ENCODE results near the gene TMEM74B.
A peak's percentile ranks its signal among the peaks of the same experiment; 100 is the strongest.

TMEM74B gene

DNA sequence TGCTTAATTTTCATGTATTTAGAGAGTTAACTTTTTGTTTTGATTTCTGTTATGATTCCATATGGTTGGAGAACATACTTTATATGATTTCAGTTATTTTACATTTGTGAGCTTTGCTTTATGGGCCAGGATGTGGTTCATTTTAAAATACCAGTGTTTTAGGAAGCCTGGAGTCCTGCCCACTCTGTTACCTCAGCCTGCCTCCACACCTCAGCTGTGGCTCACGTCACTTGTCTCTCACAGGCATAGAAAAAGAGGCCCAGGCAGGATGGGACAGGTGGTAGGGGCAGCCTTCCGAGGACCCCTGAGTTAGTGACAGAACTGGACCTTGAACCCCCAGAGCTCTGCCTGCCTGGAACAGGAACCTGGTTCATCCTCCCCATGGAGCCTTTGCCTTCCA lies 50.4 kb downstream of the TMEM74B start:
- Histone ChIP-seq H3K9ac (ENCODE audit: low read depth, low read length, poor library complexity, severe bottlenecking) (no peak overlapping the region), H4K20me1 (ENCODE audit: insufficient read depth, low read length, poor library complexity, severe bottlenecking) (peaks cover 4% of the 10 kb centered on the region), H3F3A (ENCODE audit: low read depth) (no peaks in the 10 kb centered on the region), H3K79me2 (ENCODE audit: insufficient read depth, low read length) (no peaks in the 10 kb centered on the region; the same call in 1 of the 2 replicates), H3K27me3 (ENCODE audit: insufficient read depth, low read length, poor library complexity, severe bottlenecking) (no peaks in the 10 kb centered on the region), H3K4me2 (ENCODE audit: low read depth, low read length, poor library complexity, severe bottlenecking) (peak overlapping the region; percentile 26), H2AFZ (ENCODE audit: low read length) (no peak overlapping the region), H3K4me3 (ENCODE audit: low read length, poor library complexity, severe bottlenecking) (peak overlapping the region; percentile 14), H3K4me1 (ENCODE audit: insufficient read depth, low read length, poor library complexity, severe bottlenecking) (peaks cover 10% of the 10 kb centered on the region), H3K9me2 (replicated peaks; ENCODE audit: low read depth, low read length) (no peaks in the 10 kb centered on the region), H3K36me3 (ENCODE audit: insufficient read depth, low read length) (peaks cover 85% of the 10 kb centered on the region), H3K9me3 (ENCODE audit: insufficient read depth, low read depth, low read length) (no peaks in the 10 kb centered on the region; the same call in 1 of the 2 replicates)
- no peak for TF ChIP-seq EZH2phosphoT487 (IDR thresholded peaks at IDR 0.05; ENCODE audit: borderline replicate concordance)
- TF ChIP-seq, protein P1, sequence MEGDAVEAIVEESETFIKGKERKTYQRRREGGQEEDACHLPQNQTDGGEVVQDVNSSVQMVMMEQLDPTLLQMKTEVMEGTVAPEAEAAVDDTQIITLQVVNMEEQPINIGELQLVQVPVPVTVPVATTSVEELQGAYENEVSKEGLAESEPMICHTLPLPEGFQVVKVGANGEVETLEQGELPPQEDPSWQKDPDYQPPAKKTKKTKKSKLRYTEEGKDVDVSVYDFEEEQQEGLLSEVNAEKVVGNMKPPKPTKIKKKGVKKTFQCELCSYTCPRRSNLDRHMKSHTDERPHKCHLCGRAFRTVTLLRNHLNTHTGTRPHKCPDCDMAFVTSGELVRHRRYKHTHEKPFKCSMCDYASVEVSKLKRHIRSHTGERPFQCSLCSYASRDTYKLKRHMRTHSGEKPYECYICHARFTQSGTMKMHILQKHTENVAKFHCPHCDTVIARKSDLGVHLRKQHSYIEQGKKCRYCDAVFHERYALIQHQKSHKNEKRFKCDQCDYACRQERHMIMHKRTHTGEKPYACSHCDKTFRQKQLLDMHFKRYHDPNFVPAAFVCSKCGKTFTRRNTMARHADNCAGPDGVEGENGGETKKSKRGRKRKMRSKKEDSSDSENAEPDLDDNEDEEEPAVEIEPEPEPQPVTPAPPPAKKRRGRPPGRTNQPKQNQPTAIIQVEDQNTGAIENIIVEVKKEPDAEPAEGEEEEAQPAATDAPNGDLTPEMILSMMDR (conservative IDR thresholded peaks at IDR 0.05; ENCODE audit: low read length): no peak

DNA sequence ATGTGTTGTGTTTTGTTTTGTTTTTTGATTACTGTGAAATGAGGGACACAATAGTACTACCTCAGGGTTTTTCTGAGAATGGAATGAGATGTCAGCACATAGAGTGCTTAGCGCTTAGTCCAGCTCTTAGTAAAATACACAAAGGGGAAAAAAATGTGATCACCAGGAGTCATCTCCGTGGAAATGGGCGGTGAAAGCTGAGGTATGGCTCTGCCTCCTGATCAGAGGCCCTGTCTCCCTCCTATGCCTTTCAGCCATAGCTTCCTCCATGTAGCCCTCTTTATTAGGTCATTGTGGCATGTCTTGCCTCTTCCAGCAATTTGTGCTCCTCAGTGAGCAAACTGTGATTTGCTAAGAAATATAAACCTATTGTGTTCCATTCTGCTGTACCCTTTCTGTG lies 53.4 kb downstream of the TMEM74B start:
- Histone ChIP-seq H3K4me3 (ENCODE audit: low read length, poor library complexity, severe bottlenecking) (no peak overlapping the region), H3K4me2 (ENCODE audit: low read depth, low read length, poor library complexity, severe bottlenecking) (no peak overlapping the region), H3F3A (ENCODE audit: low read depth) (no peaks in the 10 kb centered on the region), H3K4me1 (ENCODE audit: insufficient read depth, low read length, poor library complexity, severe bottlenecking) (peaks cover 10% of the 10 kb centered on the region), H2AFZ (ENCODE audit: low read length) (no peak overlapping the region), H3K9me3 (ENCODE audit: insufficient read depth, low read depth, low read length) (no peaks in the 10 kb centered on the region; the same call in 1 of the 2 replicates), H3K9ac (ENCODE audit: low read depth, low read length, poor library complexity, severe bottlenecking) (no peak overlapping the region), H3K27me3 (ENCODE audit: insufficient read depth, low read length, poor library complexity, severe bottlenecking) (no peaks in the 10 kb centered on the region), H4K20me1 (ENCODE audit: insufficient read depth, low read length, poor library complexity, severe bottlenecking) (peaks cover 4% of the 10 kb centered on the region), H3K9me2 (replicated peaks; ENCODE audit: low read depth, low read length) (no peaks in the 10 kb centered on the region), H3K79me2 (ENCODE audit: insufficient read depth, low read length) (no peaks in the 10 kb centered on the region; the same call in 1 of the 2 replicates), H3K36me3 (ENCODE audit: insufficient read depth, low read length) (peaks cover 80% of the 10 kb centered on the region)
- TF ChIP-seq, protein P1 (conservative IDR thresholded peaks at IDR 0.05; ENCODE audit: low read length): no peak
- no peak for TF ChIP-seq EZH2phosphoT487 (IDR thresholded peaks at IDR 0.05; ENCODE audit: borderline replicate concordance)

DNA sequence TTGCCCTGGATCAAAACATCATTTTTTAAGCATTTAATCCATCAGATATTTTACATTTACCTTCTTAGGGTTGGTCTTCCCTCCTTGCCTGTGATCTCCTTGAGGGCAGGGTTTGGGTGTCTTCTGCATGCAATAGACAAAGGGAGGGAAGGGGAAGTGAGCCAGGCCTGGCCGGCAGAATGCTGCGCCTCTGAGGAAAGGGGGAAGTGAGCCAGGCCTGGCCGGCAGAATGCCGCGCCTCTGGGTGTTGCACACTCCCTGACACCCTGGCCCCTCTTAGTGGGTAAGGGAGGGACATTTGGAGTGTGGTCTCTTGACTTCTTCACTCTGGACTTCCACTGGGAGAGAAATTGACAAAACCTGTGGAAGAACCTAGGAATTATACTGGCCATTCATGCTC lies 53.9 kb downstream of the TMEM74B start:
- Histone ChIP-seq H3K9me3 (ENCODE audit: insufficient read depth, low read depth, low read length) (no peaks in the 10 kb centered on the region; the same call in 1 of the 2 replicates), H3K27me3 (ENCODE audit: insufficient read depth, low read length, poor library complexity, severe bottlenecking) (no peaks in the 10 kb centered on the region), H3K9ac (ENCODE audit: low read depth, low read length, poor library complexity, severe bottlenecking) (no peak overlapping the region), H4K20me1 (ENCODE audit: insufficient read depth, low read length, poor library complexity, severe bottlenecking) (peaks cover 4% of the 10 kb centered on the region), H3K4me1 (ENCODE audit: insufficient read depth, low read length, poor library complexity, severe bottlenecking) (peaks cover 10% of the 10 kb centered on the region), H3K9me2 (replicated peaks; ENCODE audit: low read depth, low read length) (no peaks in the 10 kb centered on the region), H3K36me3 (ENCODE audit: insufficient read depth, low read length) (peaks cover 80% of the 10 kb centered on the region), H3K79me2 (ENCODE audit: insufficient read depth, low read length) (no peaks in the 10 kb centered on the region; the same call in 1 of the 2 replicates), H3K4me2 (ENCODE audit: low read depth, low read length, poor library complexity, severe bottlenecking) (no peak overlapping the region), H3K4me3 (ENCODE audit: low read length, poor library complexity, severe bottlenecking) (no peak overlapping the region), H3F3A (ENCODE audit: low read depth) (no peaks in the 10 kb centered on the region), H2AFZ (ENCODE audit: low read length) (no peak overlapping the region)
- TF ChIP-seq EZH2phosphoT487 (IDR thresholded peaks at IDR 0.05; ENCODE audit: borderline replicate concordance): no peak
- TF ChIP-seq, protein P1 (conservative IDR thresholded peaks at IDR 0.05; ENCODE audit: low read length): no peak

All from Loucy (cell line).